GM12878 (cell line): ENCODE results near the gene MAVS. TPM values are rescaled to one million over a fixed set of nuclear protein-coding genes. Genes with fewer than 3 reads are reported as not detected.

ENCODE experiments used
- ATAC-seq: fragments of 200-7000 bp; cut with Tn5 transposase; 3 replicates; pipeline ENCODE4 v1.9.1; 2020; ENCODE audit warnings: mild to moderate bottlenecking, moderate library complexity
- BruUV-seq: library from RNA; stranded (reverse); fragments of 400-500 nt; replicated peaks from 2 replicates; lab custom pipeline; 2021; lab: Mats Ljungman, UMichigan
- CTCF ChIA-PET: fragments of 300-600 bp; sonication (Branson Sonifier 250); formaldehyde crosslinking; extraction: SDS; loops from one replicate; lab custom pipeline; 2021; ENCODE audit warnings: inconsistent platforms; lab: Yijun Ruan, JAX
- POLR2A ChIA-PET: fragments of 350-600 bp; formaldehyde crosslinking; extraction: SDS; loops from one replicate; lab custom pipeline; 2021; ENCODE audit warnings: inconsistent platforms; lab: Charles Lee
- RAD21 ChIA-PET: fragments of 300-600 bp; sonication (Branson Sonifier 250); formaldehyde crosslinking; loops from one replicate; lab custom pipeline; 2023; ENCODE audit warnings: antibody characterized with exemption; ENCODE audit not compliant: unreplicated experiment; lab: Charles Lee
- SMC1A ChIA-PET: fragments of 300-600 bp; sonication (Branson Sonifier 250); formaldehyde crosslinking; loops from one replicate; lab custom pipeline; 2023; ENCODE audit not compliant: unreplicated experiment, uncharacterized antibody; lab: Charles Lee
- DNase-seq: peaks from one replicate; pipeline ENCODE4 v3.0.0-alpha.2; 2011; ENCODE audit warnings: low read depth, low spot score
- FAIRE-seq: peaks from 3 replicates; lab custom pipeline; 2011; peaks lifted over from hg19 to GRCh38; lab: Jason Lieb, UNC
- H2AFZ ChIP-seq: 2 replicates; pipeline ENCODE4 v1.6.0; 2011; ENCODE audit warnings: low read depth, low read length, control low read depth; ENCODE audit not compliant: control insufficient read depth
- H3K27ac ChIP-seq: 2 replicates; pipeline ENCODE4 v1.5.1; 2011; ENCODE audit warnings: control low read depth; ENCODE audit not compliant: control insufficient read depth, insufficient read depth
- H3K27me3 ChIP-seq, 2 experiments: replicated peaks in 1 of 2; 2 replicates each; pipeline versions ENCODE4 v1.6.0 to v1.6.1; 2011; ENCODE audit warnings: low read length in 1 of 2; ENCODE audit not compliant: control insufficient read depth in 2 of 2, insufficient read depth in 2 of 2
- H3K36me3 ChIP-seq, 2 experiments: 2 replicates each; pipeline ENCODE4 v1.5.1; 2011; ENCODE audit warnings: low read length in 1 of 2; ENCODE audit not compliant: control insufficient read depth in 2 of 2, insufficient read depth in 2 of 2
- H3K4me1 ChIP-seq: 2 replicates; pipeline ENCODE4 v1.6.1; 2011; ENCODE audit warnings: mild to moderate bottlenecking, low read length, moderate library complexity, mixed read lengths; ENCODE audit not compliant: control insufficient read depth, insufficient read depth
- H3K4me2 ChIP-seq: 2 replicates; pipeline ENCODE4 v1.6.0; 2011; ENCODE audit warnings: control low read depth; ENCODE audit not compliant: control insufficient read depth, insufficient read depth
- H3K4me3 ChIP-seq: fragments of 200-600 bp; sonication (generic); 2 replicates; pipeline ENCODE4 v1.5.1; 2016
- H3K79me2 ChIP-seq: 2 replicates; pipeline ENCODE4 v1.6.0; 2011; ENCODE audit warnings: low read length; ENCODE audit not compliant: control insufficient read depth, insufficient read depth
- H3K9ac ChIP-seq: 2 replicates; pipeline ENCODE4 v1.8.0; 2011; ENCODE audit warnings: low read length, control low read depth, mixed read lengths; ENCODE audit not compliant: control insufficient read depth, insufficient read depth
- H3K9me3 ChIP-seq: replicated peaks from 3 replicates; pipeline ENCODE4 v1.5.1; 2011; ENCODE audit warnings: mild to moderate bottlenecking, low read length; ENCODE audit not compliant: control insufficient read depth, insufficient read depth
- H4K20me1 ChIP-seq: 2 replicates; pipeline ENCODE4 v1.6.0; 2011; ENCODE audit not compliant: control insufficient read depth, insufficient read depth
- CREM ChIP-seq: IDR thresholded peaks from 2 replicates; pipeline ENCODE4 v1.6.1; 2014; ENCODE audit warnings: antibody characterized with exemption, low read depth
- GABPA ChIP-seq: IDR thresholded peaks from 2 replicates; pipeline ENCODE4 v1.6.1; 2014; ENCODE audit warnings: antibody characterized with exemption, low read depth, mild to moderate bottlenecking, inconsistent platforms
- KDM1A ChIP-seq: fragments of 200-600 bp; sonication (generic); IDR thresholded peaks from 2 replicates; pipeline ENCODE4 v1.6.1; 2016; ENCODE audit warnings: borderline replicate concordance
- LARP7 ChIP-seq: fragments of 450-650 bp; IDR thresholded peaks from 2 replicates; pipeline ENCODE4 v1.6.1; 2017; ENCODE audit warnings: mild to moderate bottlenecking
- NBN ChIP-seq: fragments of 450-650 bp; IDR thresholded peaks from 2 replicates; pipeline ENCODE4 v1.6.1; 2016
- NFYA ChIP-seq: IDR thresholded peaks from 2 replicates; pipeline ENCODE4 v1.6.1; 2011; ENCODE audit warnings: low read depth, mild to moderate bottlenecking, low read length, improper control_type of control experiment, borderline replicate concordance
- WGBS: methylation state at CpG from one replicate; pipeline ENCODE4 v1.1.6; 2016; ENCODE audit warnings: low lambda C conversion rate; ENCODE audit not compliant: insufficient replicate concordance, insufficient coverage; ENCODE audit errors: missing lambda C conversion rate; 5-methylcytosine and 5-hydroxymethylcytosine counted together
- in situ Hi-C: fragments of 300-500 bp; cut with MboI; formaldehyde crosslinking; loops from 9 replicates; pipeline ENCODE4 v1.14.3; 2018; ENCODE audit warnings: mixed read lengths
- intact Hi-C: fragments of 100-400 bp; cut with micrococcal nuclease; formaldehyde crosslinking; loops from one replicate; pipeline ENCODE4 v1.14.2; 2022; ENCODE audit not compliant: unreplicated experiment
- polyA plus RNA-seq, 11 experiments: library from polyadenylated mRNA; depleted of rRNA in 4 of 11; unstranded in 6 of 11; stranded (reverse) in 5 of 11; fragments of >200 nt; fragmentation: Nextera tagmentation in 4 of 11; fragmentation: Illumina TruSeq in 1 of 11; extraction: Ambion mirVana in 4 of 11; extraction: Trizol in 1 of 11; gene quantifications; 1 replicate in 1 of 11; 2 replicates in 10 of 11; pipeline versions ENCODE4 v1.2.1 to v1.2.3, GENCODE V29; 2011 to 2016; ENCODE audit warnings: inconsistent platforms in 2 of 11, missing spikeins in 2 of 11, low read depth in 1 of 11
- total RNA-seq, 4 experiments: library from RNA; depleted of rRNA in 3 of 4; stranded (reverse); fragments of >200 nt in 3 of 4; fragmentation: Illumina TruSeq in 1 of 4; extraction: Trizol in 1 of 4; gene quantifications; 2 replicates each; pipeline versions ENCODE4 v1.2.1 to v1.2.3, GENCODE V29; 2013 to 2021

Gene MAVS
- total and polyA plus RNA-seq, 10 of the 15 experiments (the other 5 are each of a cell fraction or from before 2014, with no cell fraction given), result 1.6 to 25.2 (median 12.6) TPM

DNA sequence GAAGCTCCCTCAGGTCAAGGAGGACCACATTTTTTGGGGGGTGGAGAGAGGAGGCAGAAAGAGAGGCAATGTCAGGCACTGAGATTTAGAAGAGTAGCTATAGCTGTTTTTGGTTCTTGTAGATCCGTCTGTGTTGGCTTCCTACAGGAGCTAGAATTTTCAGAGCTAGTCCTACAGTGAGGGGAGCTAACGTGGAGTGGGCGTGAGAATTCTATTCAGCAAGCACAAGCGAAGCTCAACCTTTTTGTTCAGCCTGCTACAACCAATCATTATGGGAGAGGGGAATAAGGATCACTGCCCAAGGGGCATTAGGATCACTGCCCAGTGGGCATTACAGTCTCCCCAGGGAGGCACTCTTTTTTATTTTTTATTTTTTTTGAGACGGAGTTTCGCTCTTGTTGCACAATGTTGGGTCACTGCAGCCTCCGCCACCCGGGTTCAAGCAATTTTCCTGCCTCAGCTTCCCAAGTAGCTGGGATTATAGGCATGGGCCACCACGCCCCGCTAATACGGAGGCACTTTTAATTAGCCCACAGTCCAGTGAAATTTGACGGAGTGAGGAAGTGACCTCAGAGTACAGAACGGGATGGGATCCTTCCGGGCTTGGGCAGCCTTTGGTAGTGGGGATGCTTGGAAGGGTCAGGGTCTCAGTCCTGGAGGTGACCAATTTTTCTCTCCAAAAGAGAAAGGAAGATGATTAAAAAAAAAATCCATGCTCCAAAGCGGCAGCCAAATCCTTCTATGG, 41.4 kb downstream of the MAVS start:
- peak overlapping the region; percentile 78 for H3K4me3 ChIP-seq
- H3K27me3 ChIP-seq, result no peaks in the 10 kb centered on the region
- no peak for TF ChIP-seq NFYA
- TF ChIP-seq CREM, result no peak
- TF ChIP-seq NBN, result no peak
- TF ChIP-seq GABPA, result 0 out of 2 replicates have a peak, but pooled peaks have one; percentile 28
- TF ChIP-seq LARP7, result no peak
- TF ChIP-seq KDM1A, result no peak
- peak overlapping the region; percentile 90 for H3K9ac ChIP-seq
- ChIA-PET SMC1A (interaction anchor here (0.6 to 2.2 kb wide), 8 partner anchors 27 to 204 kb away, joined by 3 to 9 read pairs (median 4); no protein-coding TSS in a partner anchor), RAD21 (interaction anchor here (0.8 to 2.4 kb wide), 7 partner anchors 18 to 198 kb away, joined by 3 to 9 read pairs (median 4); no protein-coding TSS in a partner anchor), POLR2A (interaction anchor here (0.7 to 1.3 kb wide), 4 partner anchors 29 to 132 kb away, joined by 3 to 4 read pairs (median 3); partner anchors contain the start of gene AP5S1), CTCF (interaction anchor here (0.6 to 5.0 kb wide), 13 partner anchors 19 to 197 kb away, joined by 3 to 22 read pairs (median 5); partner anchors contain the start of genes AP5S1 and CENPB)
- H3K36me3 ChIP-seq, result no peaks in the 10 kb centered on the region
- H3K79me2 ChIP-seq, result peaks cover 56% of the 10 kb centered on the region
- H2AFZ ChIP-seq, result peak overlapping the region; percentile 3
- WGBS, result 6% methylated on average over 15 of the region's 15 CpGs
- 0 out of 2 replicates have a peak, but pooled peaks cover 8% of the 10 kb centered on the region for H4K20me1 ChIP-seq
- peak overlapping the region; percentile 78 for H3K4me2 ChIP-seq
- no peaks in the 10 kb centered on the region for H3K9me3 ChIP-seq
- peak overlapping the region; percentile 93 for H3K27ac ChIP-seq
- peaks cover 12% of the 10 kb centered on the region for H3K4me1 ChIP-seq
- intact Hi-C loops, result loop anchor here (1.0 kb wide), 2 partner anchors 126 to 197 kb away; no protein-coding TSS in a partner anchor
- in situ Hi-C loops, result no loop called here
- ATAC-seq (no peak), DNase-seq (no peak), FAIRE-seq (no peak)
- BruUV-seq, result TSS peak; percentile 82
